ENCODE measurements around the gene SIPA1L3.

The SIPA1L3 gene

GRCh38 chr19:38221421-38221820 is 314.4 kb downstream of the SIPA1L3 start:
- H3K27ac ChIP-seq (ENCODE audit: low read depth, low read length) = no peak overlapping the region
- no peaks in the 10 kb centered on the region for H3K9me2 ChIP-seq (replicated peaks; ENCODE audit: insufficient read depth, low read length)
- no peak overlapping the region for H3K4me2 ChIP-seq (ENCODE audit: low read depth, low read length, poor library complexity, severe bottlenecking)
- no peak overlapping the region for H3K4me3 ChIP-seq (ENCODE audit: insufficient read depth, low read length, poor library complexity, severe bottlenecking)
- H3K9ac ChIP-seq (ENCODE audit: low read length) = no peak overlapping the region
- H4K20me1 ChIP-seq (ENCODE audit: low read depth, low read length) = no peaks in the 10 kb centered on the region
- no peaks in the 10 kb centered on the region for H3K36me3 ChIP-seq (ENCODE audit: low read length)
- no peaks in the 10 kb centered on the region for H3K79me2 ChIP-seq (ENCODE audit: insufficient read depth, low read length)
- H2AFZ ChIP-seq (ENCODE audit: low read depth, low read length, severe bottlenecking) = no peak overlapping the region
- H3K9me3 ChIP-seq (ENCODE audit: insufficient read depth, low read length) = no peaks in the 10 kb centered on the region
- TF ChIP-seq CTCF (IDR thresholded peaks at IDR 0.05; ENCODE audit: insufficient read depth, low read length, poor library complexity, severe bottlenecking) (no peak), EZH2phosphoT487 (conservative IDR thresholded peaks at IDR 0.05; ENCODE audit: low read length) (no peak)
- no peaks in the 10 kb centered on the region for H3K27me3 ChIP-seq (ENCODE audit: low read length)
- H3F3A ChIP-seq (ENCODE audit: insufficient read depth) = no peaks in the 10 kb centered on the region

GRCh38 chr19:38221919-38222830 is 315.2 kb downstream of the SIPA1L3 start:
- TF ChIP-seq EZH2phosphoT487 (conservative IDR thresholded peaks at IDR 0.05; ENCODE audit: low read length) (no peak), CTCF (IDR thresholded peaks at IDR 0.05; ENCODE audit: insufficient read depth, low read length, poor library complexity, severe bottlenecking) (no peak)
- Histone ChIP-seq H4K20me1 (ENCODE audit: low read depth, low read length) (no peaks in the 10 kb centered on the region), H2AFZ (ENCODE audit: low read depth, low read length, severe bottlenecking) (no peak overlapping the region), H3K27ac (ENCODE audit: low read depth, low read length) (no peak overlapping the region), H3K27me3 (ENCODE audit: low read length) (no peaks in the 10 kb centered on the region), H3K9me2 (replicated peaks; ENCODE audit: insufficient read depth, low read length) (no peaks in the 10 kb centered on the region), H3K4me2 (ENCODE audit: low read depth, low read length, poor library complexity, severe bottlenecking) (no peak overlapping the region), H3K79me2 (ENCODE audit: insufficient read depth, low read length) (no peaks in the 10 kb centered on the region), H3K9me3 (ENCODE audit: insufficient read depth, low read length) (no peaks in the 10 kb centered on the region), H3K36me3 (ENCODE audit: low read length) (no peaks in the 10 kb centered on the region), H3K9ac (ENCODE audit: low read length) (no peak overlapping the region), H3F3A (ENCODE audit: insufficient read depth) (no peaks in the 10 kb centered on the region), H3K4me3 (ENCODE audit: insufficient read depth, low read length, poor library complexity, severe bottlenecking) (no peak overlapping the region)

GRCh38 chr19:38223119-38223523 is 316.1 kb downstream of the SIPA1L3 start:
- Histone ChIP-seq H3F3A (ENCODE audit: insufficient read depth) (0 out of 2 replicates have a peak, but pooled peaks cover 3% of the 10 kb centered on the region), H3K27ac (ENCODE audit: low read depth, low read length) (no peak overlapping the region), H3K9me2 (replicated peaks; ENCODE audit: insufficient read depth, low read length) (no peaks in the 10 kb centered on the region), H3K27me3 (ENCODE audit: low read length) (no peaks in the 10 kb centered on the region), H3K36me3 (ENCODE audit: low read length) (no peaks in the 10 kb centered on the region), H3K4me3 (ENCODE audit: insufficient read depth, low read length, poor library complexity, severe bottlenecking) (peak overlapping the region; percentile 60), H3K79me2 (ENCODE audit: insufficient read depth, low read length) (no peaks in the 10 kb centered on the region), H2AFZ (ENCODE audit: low read depth, low read length, severe bottlenecking) (no peak overlapping the region), H4K20me1 (ENCODE audit: low read depth, low read length) (no peaks in the 10 kb centered on the region), H3K9ac (ENCODE audit: low read length) (peak overlapping the region; percentile 62), H3K4me2 (ENCODE audit: low read depth, low read length, poor library complexity, severe bottlenecking) (peak overlapping the region; percentile 74), H3K9me3 (ENCODE audit: insufficient read depth, low read length) (no peaks in the 10 kb centered on the region)
- TF ChIP-seq CTCF (IDR thresholded peaks at IDR 0.05; ENCODE audit: insufficient read depth, low read length, poor library complexity, severe bottlenecking) (no peak), EZH2phosphoT487 (conservative IDR thresholded peaks at IDR 0.05; ENCODE audit: low read length) (no peak)

Data from SU-DHL-6 (cell line).